ENCODE data around the gene SPTBN1.

Gene SPTBN1

GRCh38 chr2:54609647-54610046, 153.5 kb downstream of the SPTBN1 start:
- H3K4me3 ChIP-seq: no peak overlapping the region
- H3K36me3 ChIP-seq (ENCODE audit: insufficient read depth, low read length): no peaks in the 10 kb centered on the region; the same call in 1 of the 2 replicates
- no peak for DNase-seq (ENCODE audit: low read depth, low spot score)
- H3K9me3 ChIP-seq (ENCODE audit: low read depth, low read length): no peaks in the 10 kb centered on the region
- H3K9ac ChIP-seq (ENCODE audit: insufficient read length): no peak overlapping the region
- no peak for TF ChIP-seq FOXP2 (optimal IDR thresholded peaks at IDR 0.05; ENCODE audit: control extremely low read depth, extremely low read length, insufficient read depth)
- no peak for TF ChIP-seq EZH2 (IDR thresholded peaks at IDR 0.05)
- no peak for TF ChIP-seq POLR2AphosphoS5 (IDR thresholded peaks at IDR 0.05; ENCODE audit: borderline replicate concordance, low read depth, low read length)
- H3K27ac ChIP-seq: no peak overlapping the region

GRCh38 chr2:54610700-54611099, 154.6 kb downstream of the SPTBN1 start:
- TF ChIP-seq EZH2 (IDR thresholded peaks at IDR 0.05) (no peak), FOXP2 (optimal IDR thresholded peaks at IDR 0.05; ENCODE audit: control extremely low read depth, extremely low read length, insufficient read depth) (no peak), POLR2AphosphoS5 (IDR thresholded peaks at IDR 0.05; ENCODE audit: borderline replicate concordance, low read depth, low read length) (no peak)
- DNase-seq (ENCODE audit: low read depth, low spot score): no peak
- H3K9ac ChIP-seq (ENCODE audit: insufficient read length): no peak overlapping the region
- H3K4me3 ChIP-seq: no peak overlapping the region
- no peak overlapping the region for H3K27ac ChIP-seq
- no peaks in the 10 kb centered on the region for H3K9me3 ChIP-seq (ENCODE audit: low read depth, low read length)
- H3K36me3 ChIP-seq (ENCODE audit: insufficient read depth, low read length): no peaks in the 10 kb centered on the region; the same call in 1 of the 2 replicates

GRCh38 chr2:54611830-54612545, 155.9 kb downstream of the SPTBN1 start:
- no peak for TF ChIP-seq EZH2 (IDR thresholded peaks at IDR 0.05)
- H3K27ac ChIP-seq: no peak overlapping the region
- H3K4me3 ChIP-seq: no peak overlapping the region
- H3K36me3 ChIP-seq (ENCODE audit: insufficient read depth, low read length): peaks cover 5% of the 10 kb centered on the region
- no peaks in the 10 kb centered on the region for H3K9me3 ChIP-seq (ENCODE audit: low read depth, low read length)
- DNase-seq (ENCODE audit: low read depth, low spot score): no peak
- H3K9ac ChIP-seq (ENCODE audit: insufficient read length): no peak overlapping the region

GRCh38 chr2:54613386-54613785, 157.3 kb downstream of the SPTBN1 start:
- Histone ChIP-seq H3K9me3 (ENCODE audit: low read depth, low read length) (no peaks in the 10 kb centered on the region), H3K9ac (ENCODE audit: insufficient read length) (no peak overlapping the region), H3K4me3 (no peak overlapping the region), H3K36me3 (ENCODE audit: insufficient read depth, low read length) (peaks cover 19% of the 10 kb centered on the region), H3K27ac (no peak overlapping the region)
- DNase-seq (ENCODE audit: low read depth, low spot score): no peak
- TF ChIP-seq FOXP2 (optimal IDR thresholded peaks at IDR 0.05; ENCODE audit: control extremely low read depth, extremely low read length, insufficient read depth): no peak
- no peak for TF ChIP-seq EZH2 (IDR thresholded peaks at IDR 0.05)
- TF ChIP-seq POLR2AphosphoS5 (IDR thresholded peaks at IDR 0.05; ENCODE audit: borderline replicate concordance, low read depth, low read length): no peak

- Histone ChIP-seq H3K9ac (ENCODE audit: insufficient read length) (no peak overlapping the region), H3K36me3 (ENCODE audit: insufficient read depth, low read length) (peaks cover 21% of the 10 kb centered on the region), H3K4me3 (no peak overlapping the region), H3K27ac (no peak overlapping the region), H3K9me3 (ENCODE audit: low read depth, low read length) (no peaks in the 10 kb centered on the region)
- DNase-seq (ENCODE audit: low read depth, low spot score): no peak
- no peak for TF ChIP-seq POLR2AphosphoS5 (IDR thresholded peaks at IDR 0.05; ENCODE audit: borderline replicate concordance, low read depth, low read length)
- TF ChIP-seq EZH2 (IDR thresholded peaks at IDR 0.05): no peak
- no peak for TF ChIP-seq FOXP2 (optimal IDR thresholded peaks at IDR 0.05; ENCODE audit: control extremely low read depth, extremely low read length, insufficient read depth)
Measured at GRCh38 chr2:54613794-54614257, 157.7 kb downstream of the SPTBN1 start.

- DNase-seq (ENCODE audit: low read depth, low spot score): no peak
- no peaks in the 10 kb centered on the region for H3K9me3 ChIP-seq (ENCODE audit: low read depth, low read length)
- TF ChIP-seq POLR2AphosphoS5 (IDR thresholded peaks at IDR 0.05; ENCODE audit: borderline replicate concordance, low read depth, low read length): no peak
- no peak for TF ChIP-seq EZH2 (IDR thresholded peaks at IDR 0.05)
- no peak for TF ChIP-seq FOXP2 (optimal IDR thresholded peaks at IDR 0.05; ENCODE audit: control extremely low read depth, extremely low read length, insufficient read depth)
- H3K9ac ChIP-seq (ENCODE audit: insufficient read length): no peak overlapping the region
- H3K36me3 ChIP-seq (ENCODE audit: insufficient read depth, low read length): peaks cover 21% of the 10 kb centered on the region
- no peak overlapping the region for H3K27ac ChIP-seq
- H3K4me3 ChIP-seq: no peak overlapping the region
Measured at GRCh38 chr2:54614819-54615218, 158.7 kb downstream of the SPTBN1 start.

GRCh38 chr2:54615832-54616534, 159.9 kb downstream of the SPTBN1 start:
- Histone ChIP-seq H3K9me3 (ENCODE audit: low read depth, low read length) (no peaks in the 10 kb centered on the region), H3K4me3 (no peak overlapping the region), H3K9ac (ENCODE audit: insufficient read length) (no peak overlapping the region), H3K27ac (no peak overlapping the region), H3K36me3 (ENCODE audit: insufficient read depth, low read length) (peaks cover 22% of the 10 kb centered on the region)
- no peak for DNase-seq (ENCODE audit: low read depth, low spot score)
- TF ChIP-seq EZH2 (IDR thresholded peaks at IDR 0.05) (no peak), FOXP2 (optimal IDR thresholded peaks at IDR 0.05; ENCODE audit: control extremely low read depth, extremely low read length, insufficient read depth) (no peak), POLR2AphosphoS5 (IDR thresholded peaks at IDR 0.05; ENCODE audit: borderline replicate concordance, low read depth, low read length) (no peak)

GRCh38 chr2:54617409-54617808, 161.3 kb downstream of the SPTBN1 start:
- Histone ChIP-seq H3K36me3 (ENCODE audit: insufficient read depth, low read length) (peaks cover 34% of the 10 kb centered on the region), H3K27ac (no peak overlapping the region), H3K9me3 (ENCODE audit: low read depth, low read length) (no peaks in the 10 kb centered on the region), H3K9ac (ENCODE audit: insufficient read length) (no peak overlapping the region), H3K4me3 (no peak overlapping the region)
- DNase-seq (ENCODE audit: low read depth, low spot score): no peak
- TF ChIP-seq FOXP2 (optimal IDR thresholded peaks at IDR 0.05; ENCODE audit: control extremely low read depth, extremely low read length, insufficient read depth): no peak
- no peak for TF ChIP-seq EZH2 (IDR thresholded peaks at IDR 0.05)
- no peak for TF ChIP-seq POLR2AphosphoS5 (IDR thresholded peaks at IDR 0.05; ENCODE audit: borderline replicate concordance, low read depth, low read length)
